ENCODE results near the gene CLEC16A. TPM values are rescaled to one million over a fixed set of nuclear protein-coding genes. Genes with fewer than 3 reads are reported as not detected.
A peak's percentile ranks its signal among the peaks of the same experiment; 100 is the strongest.

The CLEC16A gene
- total RNA-seq, 1 donor from 2014 or later, result 57.6 TPM

- POLR2A ChIA-PET, result interaction anchor here (0.6 to 5.3 kb wide), 5 partner anchors 9 to 146 kb away, joined by 3 to 38 read pairs (median 5); no protein-coding TSS in a partner anchor
- Mint-ChIP-seq H3K4me1 (peaks cover 48% of the 10 kb centered on the region), H3K36me3 (ENCODE audit: low read depth) (no peaks in the 10 kb centered on the region), H3K9me3 (peaks cover 2% of the 10 kb centered on the region), H3K27me3 (peaks cover 7% of the 10 kb centered on the region), H3K4me3 (no peak overlapping the region), H3K27ac (no peak overlapping the region)
- no peak for DNase-seq
- peak; percentile 16 for ATAC-seq (ENCODE audit: low read depth)
- TF ChIP-seq, protein P1, sequence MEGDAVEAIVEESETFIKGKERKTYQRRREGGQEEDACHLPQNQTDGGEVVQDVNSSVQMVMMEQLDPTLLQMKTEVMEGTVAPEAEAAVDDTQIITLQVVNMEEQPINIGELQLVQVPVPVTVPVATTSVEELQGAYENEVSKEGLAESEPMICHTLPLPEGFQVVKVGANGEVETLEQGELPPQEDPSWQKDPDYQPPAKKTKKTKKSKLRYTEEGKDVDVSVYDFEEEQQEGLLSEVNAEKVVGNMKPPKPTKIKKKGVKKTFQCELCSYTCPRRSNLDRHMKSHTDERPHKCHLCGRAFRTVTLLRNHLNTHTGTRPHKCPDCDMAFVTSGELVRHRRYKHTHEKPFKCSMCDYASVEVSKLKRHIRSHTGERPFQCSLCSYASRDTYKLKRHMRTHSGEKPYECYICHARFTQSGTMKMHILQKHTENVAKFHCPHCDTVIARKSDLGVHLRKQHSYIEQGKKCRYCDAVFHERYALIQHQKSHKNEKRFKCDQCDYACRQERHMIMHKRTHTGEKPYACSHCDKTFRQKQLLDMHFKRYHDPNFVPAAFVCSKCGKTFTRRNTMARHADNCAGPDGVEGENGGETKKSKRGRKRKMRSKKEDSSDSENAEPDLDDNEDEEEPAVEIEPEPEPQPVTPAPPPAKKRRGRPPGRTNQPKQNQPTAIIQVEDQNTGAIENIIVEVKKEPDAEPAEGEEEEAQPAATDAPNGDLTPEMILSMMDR (IDR thresholded peaks at IDR 0.05), result no peak
- intact Hi-C loops (cut with micrococcal nuclease), result no loop called here
- CTCF ChIA-PET, result interaction anchor here (1.6 kb wide), 1 partner anchor 9 kb away, joined by 4 read pairs; no protein-coding TSS in a partner anchor
These were observed 264.7 kb downstream of the CLEC16A start for GRCh38 chr16:11208916-11209665.

DNA sequence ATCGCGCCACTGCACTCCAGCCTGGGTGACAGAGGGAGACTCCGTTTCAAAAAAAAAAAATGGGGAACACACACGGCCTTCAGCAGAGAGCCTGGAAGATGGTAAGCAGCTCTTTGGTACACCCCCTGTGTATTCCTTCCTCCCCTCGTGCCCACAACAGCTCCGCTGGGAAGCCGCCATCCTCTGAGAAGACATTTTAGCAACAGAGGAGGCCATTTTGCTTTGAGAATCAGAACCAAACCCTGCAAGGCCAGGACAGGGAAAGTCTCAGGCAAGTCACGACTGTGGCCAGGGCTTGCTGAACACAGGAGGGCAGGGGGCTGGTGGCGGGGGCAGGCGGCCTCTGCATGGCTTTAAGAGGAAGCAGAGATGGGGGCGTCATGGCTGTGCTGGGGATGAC, 265.9 kb downstream of the CLEC16A start:
- no peaks in the 10 kb centered on the region for H3K36me3 Mint-ChIP-seq (ENCODE audit: low read depth)
- no peak overlapping the region for H3K27ac Mint-ChIP-seq
- DNase-seq, result no peak
- ChIA-PET CTCF (no interaction called here), POLR2A (interaction anchor here (0.6 to 1.6 kb wide), 2 partner anchors 15 to 132 kb away, joined by 4 to 9 read pairs; no protein-coding TSS in a partner anchor)
- ATAC-seq (ENCODE audit: low read depth), result no peak
- no peak overlapping the region for H3K4me3 Mint-ChIP-seq
- H3K27me3 Mint-ChIP-seq, result peaks cover 7% of the 10 kb centered on the region
- intact Hi-C loops (cut with micrococcal nuclease), result no loop called here
- peaks cover 40% of the 10 kb centered on the region for H3K4me1 Mint-ChIP-seq
- H3K9me3 Mint-ChIP-seq, result peaks cover 2% of the 10 kb centered on the region
- TF ChIP-seq, protein P1 (IDR thresholded peaks at IDR 0.05), result no peak

GRCh38 chr16:11211061-11211976, 267.0 kb downstream of the CLEC16A start:
- Mint-ChIP-seq H3K36me3 (ENCODE audit: low read depth) (no peaks in the 10 kb centered on the region), H3K4me3 (no peak overlapping the region), H3K4me1 (peaks cover 29% of the 10 kb centered on the region), H3K27me3 (peaks cover 7% of the 10 kb centered on the region), H3K9me3 (peaks cover 10% of the 10 kb centered on the region), H3K27ac (peak overlapping the region; percentile 38)
- ChIA-PET POLR2A (interaction anchor here (1.6 kb wide), 1 partner anchor 44 kb away, joined by 6 read pairs; the partner anchor contains the start of gene SOCS1), CTCF (interaction anchor here (1.0 to 1.5 kb wide), 2 partner anchors 14 to 28 kb away, joined by 3 read pairs; no protein-coding TSS in a partner anchor)
- TF ChIP-seq, protein P1 (IDR thresholded peaks at IDR 0.05), result no peak
- no peak for DNase-seq
- intact Hi-C loops (cut with micrococcal nuclease), result no loop called here
- no peak for ATAC-seq (ENCODE audit: low read depth)

GRCh38 chr16:11211977-11212797, 267.8 kb downstream of the CLEC16A start:
- H3K27me3 Mint-ChIP-seq, result peaks cover 7% of the 10 kb centered on the region
- TF ChIP-seq, protein P1 (IDR thresholded peaks at IDR 0.05), result no peak
- H3K4me3 Mint-ChIP-seq, result no peak overlapping the region
- H3K4me1 Mint-ChIP-seq, result peaks cover 21% of the 10 kb centered on the region
- no peak for ATAC-seq (ENCODE audit: low read depth)
- no peak for DNase-seq
- POLR2A ChIA-PET, result interaction anchor here (1.6 to 3.3 kb wide), 2 partner anchors 13 to 44 kb away, joined by 6 to 31 read pairs; partner anchors contain the start of gene SOCS1
- CTCF ChIA-PET, result interaction anchor here (1.0 to 1.5 kb wide), 2 partner anchors 13 to 29 kb away, joined by 3 read pairs; no protein-coding TSS in a partner anchor
- no peaks in the 10 kb centered on the region for H3K36me3 Mint-ChIP-seq (ENCODE audit: low read depth)
- H3K27ac Mint-ChIP-seq, result no peak overlapping the region
- peaks cover 11% of the 10 kb centered on the region for H3K9me3 Mint-ChIP-seq
- intact Hi-C loops (cut with micrococcal nuclease), result no loop called here
